Body of pancreas (tissue), 4 donors: Measurements from ENCODE around the gene IL1RL2.

Experiments
- POLR2A ChIP-seq, 3 donors: fragments of 450-650 bp; IDR thresholded peaks; one replicate each; pipeline ENCODE4 v1.6.1; 2016; ENCODE audit warnings: antibody characterized with exemption in 3 of 3, mild to moderate bottlenecking in 2 of 3
- TF ChIP-seq, protein P1 (sequence below), 7 experiments: fragments of 450-650 bp in 4 of 7; fragments of 200-600 bp in 3 of 7; sonication (generic) in 3 of 7; IDR thresholded peaks; one replicate each; pipeline ENCODE4 v1.5.1; 2016 to 2019; ENCODE audit warnings: antibody characterized with exemption in 7 of 7

DNA sequence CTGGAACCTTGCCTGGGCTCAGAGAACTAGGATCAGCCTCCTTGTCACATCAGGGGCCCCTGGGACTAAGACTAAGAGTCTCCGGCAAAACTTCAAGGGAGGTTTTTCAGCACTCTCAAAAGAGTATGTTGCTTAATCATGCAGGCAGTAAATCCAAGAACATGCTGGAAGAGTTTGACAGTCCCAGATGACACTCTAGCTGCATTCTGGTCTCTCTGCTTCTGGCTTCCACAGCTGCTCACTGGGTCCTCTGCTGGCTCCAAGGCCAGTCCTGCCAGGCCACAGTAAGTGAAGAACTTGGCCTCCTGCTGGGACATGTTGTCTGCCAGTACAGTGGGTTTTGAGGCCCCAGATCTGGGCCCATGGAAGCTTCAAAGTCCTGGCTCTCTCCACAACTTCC is 79.4 kb downstream of the IL1RL2 start:
- TF ChIP-seq, protein P1, sequence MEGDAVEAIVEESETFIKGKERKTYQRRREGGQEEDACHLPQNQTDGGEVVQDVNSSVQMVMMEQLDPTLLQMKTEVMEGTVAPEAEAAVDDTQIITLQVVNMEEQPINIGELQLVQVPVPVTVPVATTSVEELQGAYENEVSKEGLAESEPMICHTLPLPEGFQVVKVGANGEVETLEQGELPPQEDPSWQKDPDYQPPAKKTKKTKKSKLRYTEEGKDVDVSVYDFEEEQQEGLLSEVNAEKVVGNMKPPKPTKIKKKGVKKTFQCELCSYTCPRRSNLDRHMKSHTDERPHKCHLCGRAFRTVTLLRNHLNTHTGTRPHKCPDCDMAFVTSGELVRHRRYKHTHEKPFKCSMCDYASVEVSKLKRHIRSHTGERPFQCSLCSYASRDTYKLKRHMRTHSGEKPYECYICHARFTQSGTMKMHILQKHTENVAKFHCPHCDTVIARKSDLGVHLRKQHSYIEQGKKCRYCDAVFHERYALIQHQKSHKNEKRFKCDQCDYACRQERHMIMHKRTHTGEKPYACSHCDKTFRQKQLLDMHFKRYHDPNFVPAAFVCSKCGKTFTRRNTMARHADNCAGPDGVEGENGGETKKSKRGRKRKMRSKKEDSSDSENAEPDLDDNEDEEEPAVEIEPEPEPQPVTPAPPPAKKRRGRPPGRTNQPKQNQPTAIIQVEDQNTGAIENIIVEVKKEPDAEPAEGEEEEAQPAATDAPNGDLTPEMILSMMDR (IDR thresholded peaks at IDR 0.05), result no peak
- no peak for TF ChIP-seq POLR2A (IDR thresholded peaks at IDR 0.05)
